Thyroid gland (tissue), 4 donors: ENCODE results near the gene NENF. TPM values are rescaled to one million over a fixed set of nuclear protein-coding genes. Genes with fewer than 3 reads are reported as not detected.

Experiments used
- DNase-seq, 2 donors: peaks; one replicate each; pipeline ENCODE4 v3.0.0-alpha.2; 2019
- H3K27ac ChIP-seq, 3 donors: fragments of 200-600 bp; sonication (generic); 1 replicate in 2 of 3; 2 replicates in 1 of 3; pipeline ENCODE4 v1.5.1; 2016 to 2019; ENCODE audit warnings: mild to moderate bottlenecking in 1 of 3, moderate library complexity in 1 of 3
- H3K27me3 ChIP-seq: fragments of 200-600 bp; sonication (generic); one replicate; pipeline ENCODE4 v1.5.1; 2019
- H3K36me3 ChIP-seq, 2 donors: fragments of 200-600 bp; sonication (generic); one replicate each; pipeline ENCODE4 v1.5.1; 2016 to 2019
- H3K4me1 ChIP-seq, 2 donors: fragments of 200-600 bp; sonication (generic); one replicate each; pipeline ENCODE4 v1.5.1; 2017 to 2019
- H3K4me3 ChIP-seq, 3 donors: fragments of 200-600 bp; sonication (generic); replicated peaks in 1 of 3; 1 replicate in 2 of 3; 2 replicates in 1 of 3; pipeline ENCODE4 v1.5.1; 2016; ENCODE audit warnings: mild to moderate bottlenecking in 1 of 3
- H3K9me3 ChIP-seq: fragments of 200-600 bp; sonication (generic); one replicate; pipeline ENCODE4 v1.5.1; 2017
- POLR2A ChIP-seq, 2 donors: fragments of 450-650 bp; IDR thresholded peaks; one replicate each; pipeline ENCODE4 v1.6.1; 2017; ENCODE audit warnings: antibody characterized with exemption in 2 of 2, mild to moderate bottlenecking in 2 of 2, moderate library complexity in 1 of 2
- WGBS, 2 donors: methylation state at CpG; one replicate each; pipeline ENCODE4 v1.1.5; 2017; 5-methylcytosine and 5-hydroxymethylcytosine counted together
- intact Hi-C: fragments of 100-400 bp; cut with DNase I; formaldehyde crosslinking; loops from one replicate; pipeline ENCODE4 v1.15.1; 2023
- total RNA-seq, 4 donors: library from RNA; depleted of rRNA; stranded (reverse); fragments of >200 nt; gene quantifications; one replicate each; pipeline ENCODE4 v1.2.3, GENCODE V29; 2016
- TF ChIP-seq, protein P1 (sequence below), 6 experiments: fragments of 200-600 bp in 3 of 6; fragments of 450-650 bp in 3 of 6; sonication (generic) in 3 of 6; IDR thresholded peaks; one replicate each; pipeline ENCODE4 v1.5.1; 2016 to 2019; ENCODE audit warnings: antibody characterized with exemption in 6 of 6, mild to moderate bottlenecking in 2 of 6, inconsistent platforms in 1 of 6, moderate library complexity in 1 of 6

The NENF gene
- total RNA-seq, 4 donors from 2014 or later: 42.4 to 181 (median 122) TPM

- intact Hi-C loops: no loop called here
- Histone ChIP-seq H3K27me3 (no peaks in the 10 kb centered on the region), H3K36me3 (no peaks in the 10 kb centered on the region), H3K27ac (no peak overlapping the region), H3K4me1 (no peaks in the 10 kb centered on the region), H3K4me3 (no peak overlapping the region), H3K9me3 (no peaks in the 10 kb centered on the region)
- 94 to 100% methylated on average over 1 of the region's 1 CpG for WGBS, 2 donors
- no peak for DNase-seq
- no peak for TF ChIP-seq POLR2A (IDR thresholded peaks at IDR 0.05)
- TF ChIP-seq, protein P1, sequence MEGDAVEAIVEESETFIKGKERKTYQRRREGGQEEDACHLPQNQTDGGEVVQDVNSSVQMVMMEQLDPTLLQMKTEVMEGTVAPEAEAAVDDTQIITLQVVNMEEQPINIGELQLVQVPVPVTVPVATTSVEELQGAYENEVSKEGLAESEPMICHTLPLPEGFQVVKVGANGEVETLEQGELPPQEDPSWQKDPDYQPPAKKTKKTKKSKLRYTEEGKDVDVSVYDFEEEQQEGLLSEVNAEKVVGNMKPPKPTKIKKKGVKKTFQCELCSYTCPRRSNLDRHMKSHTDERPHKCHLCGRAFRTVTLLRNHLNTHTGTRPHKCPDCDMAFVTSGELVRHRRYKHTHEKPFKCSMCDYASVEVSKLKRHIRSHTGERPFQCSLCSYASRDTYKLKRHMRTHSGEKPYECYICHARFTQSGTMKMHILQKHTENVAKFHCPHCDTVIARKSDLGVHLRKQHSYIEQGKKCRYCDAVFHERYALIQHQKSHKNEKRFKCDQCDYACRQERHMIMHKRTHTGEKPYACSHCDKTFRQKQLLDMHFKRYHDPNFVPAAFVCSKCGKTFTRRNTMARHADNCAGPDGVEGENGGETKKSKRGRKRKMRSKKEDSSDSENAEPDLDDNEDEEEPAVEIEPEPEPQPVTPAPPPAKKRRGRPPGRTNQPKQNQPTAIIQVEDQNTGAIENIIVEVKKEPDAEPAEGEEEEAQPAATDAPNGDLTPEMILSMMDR (IDR thresholded peaks at IDR 0.05): no peak
Measured at GRCh38 chr1:212397171-212397570, 35.5 kb upstream of the NENF start.

GRCh38 chr1:212401042-212401441 lies 31.7 kb upstream of the NENF start:
- WGBS, 2 donors: 99% methylated on average over 4 of the region's 4 CpGs
- no peak for TF ChIP-seq POLR2A (IDR thresholded peaks at IDR 0.05)
- TF ChIP-seq, protein P1 (IDR thresholded peaks at IDR 0.05): no peak

DNA sequence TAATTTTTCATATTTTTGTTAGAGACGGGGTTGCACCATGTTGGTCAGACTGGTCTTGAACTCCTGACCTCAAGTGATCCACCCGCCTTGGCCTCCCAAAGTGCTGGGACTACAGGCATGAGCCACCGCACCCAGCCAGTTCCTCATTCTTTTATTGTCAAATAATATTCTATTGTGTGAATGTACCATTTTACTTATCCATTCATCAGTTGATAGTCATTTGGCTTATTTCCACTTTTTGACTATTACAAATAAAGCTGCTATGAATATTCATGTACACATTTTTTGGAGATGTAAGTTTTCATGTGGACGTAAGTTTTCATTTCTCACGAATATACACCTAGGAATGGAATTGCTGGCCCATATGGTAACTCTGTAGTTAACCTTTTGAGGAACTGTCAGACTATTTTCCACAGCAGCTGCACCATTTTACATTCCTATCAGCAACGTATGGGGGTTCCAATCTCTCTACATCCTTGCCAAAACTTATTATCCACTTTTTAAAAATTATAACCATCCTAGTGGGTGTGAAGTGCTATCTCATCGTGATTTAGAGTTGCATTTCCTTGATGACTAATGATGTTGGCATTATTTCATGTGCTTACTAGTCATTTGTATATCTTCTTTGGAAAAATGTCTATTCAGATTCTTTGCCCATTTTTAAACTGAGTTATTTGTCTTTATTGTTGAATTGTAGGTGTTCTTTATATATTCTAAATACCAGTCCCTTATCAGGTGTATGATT lies 30.7 kb upstream of the NENF start:
- no peak for DNase-seq
- intact Hi-C loops: no loop called here
- no peak overlapping the region for H3K27ac ChIP-seq
- WGBS, 2 donors: 90 to 91% methylated on average over 7 of the region's 7 CpGs
- no peak for TF ChIP-seq POLR2A (IDR thresholded peaks at IDR 0.05)
- TF ChIP-seq, protein P1 (IDR thresholded peaks at IDR 0.05): no peak
- no peak overlapping the region for H3K4me3 ChIP-seq
- H3K27me3 ChIP-seq: no peaks in the 10 kb centered on the region
- no peaks in the 10 kb centered on the region for H3K4me1 ChIP-seq
- H3K9me3 ChIP-seq: no peaks in the 10 kb centered on the region
- no peaks in the 10 kb centered on the region for H3K36me3 ChIP-seq

More at GRCh38 chr1:212401042-212401441, 31.7 kb upstream of the NENF start:
- intact Hi-C loops: no loop called here
- no peaks in the 10 kb centered on the region for H3K4me1 ChIP-seq
- H3K27me3 ChIP-seq: no peaks in the 10 kb centered on the region
- no peak overlapping the region for H3K4me3 ChIP-seq
- H3K9me3 ChIP-seq: no peaks in the 10 kb centered on the region
- H3K36me3 ChIP-seq: no peaks in the 10 kb centered on the region
- DNase-seq: no peak
- H3K27ac ChIP-seq: no peak overlapping the region

DNA sequence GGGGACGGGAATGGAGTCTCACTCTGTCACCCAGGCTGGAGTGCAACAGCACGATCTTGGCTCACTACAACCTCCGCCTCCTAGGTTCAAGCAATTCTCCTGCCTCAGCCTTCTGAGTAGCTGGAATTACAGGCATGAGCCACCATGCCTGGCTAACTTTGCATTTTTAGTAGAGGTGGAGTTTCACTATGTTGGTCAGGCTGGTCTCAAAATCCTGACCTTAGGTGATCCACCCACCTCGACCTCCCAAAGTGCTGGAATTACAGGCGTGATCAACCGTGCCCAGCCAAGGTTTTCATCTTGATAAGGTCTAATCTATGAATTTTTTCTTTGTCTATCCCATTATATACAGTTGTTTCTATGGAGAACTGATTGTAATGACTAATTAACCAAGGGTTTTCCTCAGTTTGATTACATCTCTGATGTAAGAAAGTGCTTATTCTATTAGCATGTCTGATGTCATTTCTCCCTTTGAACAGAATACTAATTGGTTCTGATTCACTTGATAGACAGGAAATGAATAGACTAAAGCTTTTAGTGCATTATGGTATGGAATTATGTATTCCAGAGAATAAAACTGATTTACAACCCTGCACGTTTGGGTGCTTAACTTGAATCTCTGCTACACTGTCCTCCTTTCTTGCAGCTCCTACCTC lies 29.9 kb upstream of the NENF start:
- H3K4me1 ChIP-seq: no peaks in the 10 kb centered on the region
- no peak overlapping the region for H3K4me3 ChIP-seq
- no peaks in the 10 kb centered on the region for H3K27me3 ChIP-seq
- TF ChIP-seq POLR2A (IDR thresholded peaks at IDR 0.05): no peak
- TF ChIP-seq, protein P1 (IDR thresholded peaks at IDR 0.05): no peak
- 93 to 96% methylated on average over 7 of the region's 7 CpGs for WGBS, 2 donors
- intact Hi-C loops: no loop called here
- H3K36me3 ChIP-seq: no peaks in the 10 kb centered on the region
- H3K9me3 ChIP-seq: no peaks in the 10 kb centered on the region
- no peak for DNase-seq
- no peak overlapping the region for H3K27ac ChIP-seq

- no peak for DNase-seq
- H3K4me1 ChIP-seq: peaks cover 0 to 6% of the 10 kb centered on the region in 2 donors
- TF ChIP-seq, protein P1 (IDR thresholded peaks at IDR 0.05): no peak
- TF ChIP-seq POLR2A (IDR thresholded peaks at IDR 0.05): no peak
- no peaks in the 10 kb centered on the region for H3K36me3 ChIP-seq
- 92 to 97% methylated on average over 8 of the region's 8 CpGs for WGBS, 2 donors
- H3K4me3 ChIP-seq: no peak overlapping the region
- H3K27me3 ChIP-seq: no peaks in the 10 kb centered on the region
- no peak overlapping the region for H3K27ac ChIP-seq
- no peaks in the 10 kb centered on the region for H3K9me3 ChIP-seq
- intact Hi-C loops: no loop called here
Measured at GRCh38 chr1:212410231-212410820, 22.4 kb upstream of the NENF start.
